ENCODE results near the gene SYMPK.
A peak's percentile ranks its signal among the peaks of the same experiment; 100 is the strongest.

Gene SYMPK

DNA sequence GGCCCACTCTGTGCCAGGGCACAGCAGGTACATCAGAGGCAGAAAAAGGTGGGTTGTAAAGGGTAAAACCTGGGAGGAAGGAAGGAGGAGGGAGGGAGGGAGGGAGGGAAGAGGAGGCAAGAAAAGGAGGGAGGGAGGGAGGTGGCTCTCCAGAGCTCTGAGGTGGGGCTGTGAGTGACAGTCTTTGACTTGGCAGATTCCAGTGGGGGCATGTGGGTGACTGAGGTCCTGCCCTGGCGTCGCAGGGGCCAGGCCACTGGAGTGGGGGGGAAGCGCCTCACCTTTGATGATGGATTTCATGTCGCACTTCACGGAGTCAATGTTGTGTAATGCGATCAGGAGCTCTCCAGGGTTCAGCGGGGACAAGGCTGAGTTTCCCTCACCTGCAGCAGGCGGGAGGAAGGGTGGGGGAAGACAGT lies 41.8 kb downstream of the SYMPK start:
- no peak overlapping the region for H3K27ac ChIP-seq
- no peaks in the 10 kb centered on the region for H3K9me3 ChIP-seq (ENCODE audit: low read depth, low read length)
- H3K4me3 ChIP-seq: no peak overlapping the region
- H3K9ac ChIP-seq (ENCODE audit: insufficient read length): no peak overlapping the region
- no peak for TF ChIP-seq FOXP2 (optimal IDR thresholded peaks at IDR 0.05; ENCODE audit: control extremely low read depth, extremely low read length, insufficient read depth)
- no peak for TF ChIP-seq EZH2 (IDR thresholded peaks at IDR 0.05)
- no peak for TF ChIP-seq POLR2AphosphoS5 (IDR thresholded peaks at IDR 0.05; ENCODE audit: borderline replicate concordance, low read depth, low read length)
- H3K36me3 ChIP-seq (ENCODE audit: insufficient read depth, low read length): peaks cover 15% of the 10 kb centered on the region; the same call in 1 of the 2 replicates
- DNase-seq (ENCODE audit: low read depth, low spot score): no peak

DNA sequence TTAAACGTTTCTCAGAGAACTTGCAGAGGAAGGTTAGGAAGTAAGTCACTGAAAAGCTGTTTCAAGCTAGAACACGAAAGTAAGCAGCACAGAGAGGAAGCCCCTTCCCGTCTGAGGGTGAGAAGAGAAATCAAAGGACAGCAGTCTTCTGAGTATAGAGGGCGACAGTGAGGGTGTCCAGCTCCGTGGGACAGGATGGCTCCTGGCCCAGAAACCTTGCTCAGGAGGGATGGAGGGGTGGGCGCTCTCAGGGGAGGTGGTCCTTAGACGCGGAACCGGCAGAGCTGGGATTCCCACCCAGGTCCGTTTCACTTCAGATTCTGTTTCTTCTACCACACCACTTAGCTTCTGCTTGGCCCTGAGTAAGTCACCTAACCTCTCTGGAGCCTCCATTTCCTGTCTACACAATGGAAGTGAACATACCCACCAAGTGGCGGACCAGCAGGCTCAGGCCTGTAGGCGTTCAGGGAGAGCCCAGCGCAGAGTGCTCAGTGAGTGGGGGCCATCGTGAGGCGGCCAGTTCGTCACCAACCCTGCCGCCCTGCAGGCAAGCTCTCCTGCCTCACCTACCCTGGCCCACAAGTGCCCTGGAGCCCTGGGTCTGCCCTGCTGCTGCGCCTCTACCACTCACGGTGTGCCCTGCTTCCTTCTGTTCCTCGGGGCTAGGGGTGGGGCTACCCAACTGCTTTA lies 42.4 kb downstream of the SYMPK start:
- Histone ChIP-seq H3K4me3 (no peak overlapping the region), H3K27ac (peak overlapping the region; percentile 42; the same call in 1 of the 2 replicates), H3K9me3 (ENCODE audit: low read depth, low read length) (no peaks in the 10 kb centered on the region), H3K9ac (ENCODE audit: insufficient read length) (no peak overlapping the region), H3K36me3 (ENCODE audit: insufficient read depth, low read length) (peaks cover 10% of the 10 kb centered on the region; the same call in 1 of the 2 replicates)
- TF ChIP-seq FOXP2 (optimal IDR thresholded peaks at IDR 0.05; ENCODE audit: control extremely low read depth, extremely low read length, insufficient read depth) (no peak), POLR2AphosphoS5 (IDR thresholded peaks at IDR 0.05; ENCODE audit: borderline replicate concordance, low read depth, low read length) (no peak), EZH2 (IDR thresholded peaks at IDR 0.05) (no peak)
- DNase-seq (ENCODE audit: low read depth, low spot score): no peak

- TF ChIP-seq POLR2AphosphoS5 (IDR thresholded peaks at IDR 0.05; ENCODE audit: borderline replicate concordance, low read depth, low read length) (no peak; the same call in 1 of the 2 replicates), FOXP2 (optimal IDR thresholded peaks at IDR 0.05; ENCODE audit: control extremely low read depth, extremely low read length, insufficient read depth) (no peak), EZH2 (IDR thresholded peaks at IDR 0.05) (no peak)
- Histone ChIP-seq H3K36me3 (ENCODE audit: insufficient read depth, low read length) (peaks cover 3% of the 10 kb centered on the region; the same call in 1 of the 2 replicates), H3K27ac (no peak overlapping the region)
These were observed 43.2 kb downstream of the SYMPK start for GRCh38 chr19:45819769-45820168.

GRCh38 chr19:45817725-45818301 lies 45.1 kb downstream of the SYMPK start:
- no peak for DNase-seq (ENCODE audit: low read depth, low spot score)
- TF ChIP-seq FOXP2 (optimal IDR thresholded peaks at IDR 0.05; ENCODE audit: control extremely low read depth, extremely low read length, insufficient read depth): no peak
- TF ChIP-seq POLR2AphosphoS5 (IDR thresholded peaks at IDR 0.05; ENCODE audit: borderline replicate concordance, low read depth, low read length): no peak; the same call in 1 of the 2 replicates
- no peak for TF ChIP-seq EZH2 (IDR thresholded peaks at IDR 0.05)
- Histone ChIP-seq H3K4me3 (no peak overlapping the region), H3K9me3 (ENCODE audit: low read depth, low read length) (no peaks in the 10 kb centered on the region), H3K27ac (no peak overlapping the region), H3K36me3 (ENCODE audit: insufficient read depth, low read length) (no peaks in the 10 kb centered on the region; the same call in 1 of the 2 replicates), H3K9ac (ENCODE audit: insufficient read length) (no peak overlapping the region)

More at GRCh38 chr19:45819769-45820168, 43.2 kb downstream of the SYMPK start:
- no peak overlapping the region for H3K9ac ChIP-seq (ENCODE audit: insufficient read length)
- no peak overlapping the region for H3K4me3 ChIP-seq
- no peaks in the 10 kb centered on the region for H3K9me3 ChIP-seq (ENCODE audit: low read depth, low read length)
- DNase-seq (ENCODE audit: low read depth, low spot score): no peak

- H3K4me3 ChIP-seq: no peak overlapping the region
- H3K9me3 ChIP-seq (ENCODE audit: low read depth, low read length): no peaks in the 10 kb centered on the region
These were observed 45.8 kb downstream of the SYMPK start for GRCh38 chr19:45817010-45817724.

DNA sequence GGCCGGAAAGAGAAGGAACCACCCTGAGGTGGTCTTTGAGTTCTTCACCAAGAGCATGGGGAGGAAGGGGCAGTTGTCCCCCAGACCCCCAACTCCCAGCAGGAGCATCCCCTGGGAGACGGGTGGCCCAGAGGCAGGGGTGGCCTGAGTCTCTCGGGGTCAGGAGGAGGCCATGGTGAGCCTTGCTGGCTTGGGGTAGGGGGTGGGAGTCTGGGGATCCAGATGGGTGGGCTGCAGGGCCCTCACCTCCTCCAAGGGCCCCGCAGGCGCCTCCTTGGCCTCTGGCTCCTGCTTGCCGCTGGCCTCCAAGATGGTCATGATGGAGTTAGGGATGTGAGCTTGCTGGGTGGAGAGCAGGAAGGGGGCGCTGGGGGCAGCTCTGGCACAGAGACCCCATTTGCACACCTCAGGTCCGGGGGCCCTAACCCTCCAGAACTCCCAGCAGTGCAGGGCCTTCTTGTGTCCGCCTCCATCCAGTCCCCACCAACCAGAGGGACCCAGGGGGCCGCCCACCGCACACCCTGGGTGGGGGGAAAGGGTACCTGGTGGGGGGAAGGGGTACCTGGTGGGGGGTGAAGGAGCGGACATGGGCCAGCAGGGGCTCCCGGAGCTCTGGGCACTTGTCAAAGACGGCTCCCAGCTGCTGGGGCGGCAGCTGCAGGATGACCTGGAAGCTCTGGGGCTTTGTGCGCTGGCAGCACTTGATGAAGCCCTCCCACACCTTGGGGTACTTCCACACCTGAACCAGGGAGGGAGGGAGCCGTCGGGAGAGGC lies 46.5 kb downstream of the SYMPK start:
- DNase-seq (ENCODE audit: low read depth, low spot score): no peak
- Histone ChIP-seq H3K9ac (ENCODE audit: insufficient read length) (no peak overlapping the region), H3K36me3 (ENCODE audit: insufficient read depth, low read length) (no peaks in the 10 kb centered on the region; the same call in 1 of the 2 replicates), H3K9me3 (ENCODE audit: low read depth, low read length) (no peaks in the 10 kb centered on the region), H3K27ac (no peak overlapping the region), H3K4me3 (no peak overlapping the region)
- no peak for TF ChIP-seq FOXP2 (optimal IDR thresholded peaks at IDR 0.05; ENCODE audit: control extremely low read depth, extremely low read length, insufficient read depth)
- no peak; the same call in 1 of the 2 replicates for TF ChIP-seq POLR2AphosphoS5 (IDR thresholded peaks at IDR 0.05; ENCODE audit: borderline replicate concordance, low read depth, low read length)
- no peak for TF ChIP-seq EZH2 (IDR thresholded peaks at IDR 0.05)

More at GRCh38 chr19:45817010-45817724, 45.8 kb downstream of the SYMPK start:
- Histone ChIP-seq H3K36me3 (ENCODE audit: insufficient read depth, low read length) (no peaks in the 10 kb centered on the region; the same call in 1 of the 2 replicates), H3K27ac (no peak overlapping the region), H3K9ac (ENCODE audit: insufficient read length) (no peak overlapping the region)
- TF ChIP-seq EZH2 (IDR thresholded peaks at IDR 0.05) (no peak), POLR2AphosphoS5 (IDR thresholded peaks at IDR 0.05; ENCODE audit: borderline replicate concordance, low read depth, low read length) (peak; percentile 36; the same call in 1 of the 2 replicates)
- peak; percentile 68 for DNase-seq (ENCODE audit: low read depth, low spot score)

DNA sequence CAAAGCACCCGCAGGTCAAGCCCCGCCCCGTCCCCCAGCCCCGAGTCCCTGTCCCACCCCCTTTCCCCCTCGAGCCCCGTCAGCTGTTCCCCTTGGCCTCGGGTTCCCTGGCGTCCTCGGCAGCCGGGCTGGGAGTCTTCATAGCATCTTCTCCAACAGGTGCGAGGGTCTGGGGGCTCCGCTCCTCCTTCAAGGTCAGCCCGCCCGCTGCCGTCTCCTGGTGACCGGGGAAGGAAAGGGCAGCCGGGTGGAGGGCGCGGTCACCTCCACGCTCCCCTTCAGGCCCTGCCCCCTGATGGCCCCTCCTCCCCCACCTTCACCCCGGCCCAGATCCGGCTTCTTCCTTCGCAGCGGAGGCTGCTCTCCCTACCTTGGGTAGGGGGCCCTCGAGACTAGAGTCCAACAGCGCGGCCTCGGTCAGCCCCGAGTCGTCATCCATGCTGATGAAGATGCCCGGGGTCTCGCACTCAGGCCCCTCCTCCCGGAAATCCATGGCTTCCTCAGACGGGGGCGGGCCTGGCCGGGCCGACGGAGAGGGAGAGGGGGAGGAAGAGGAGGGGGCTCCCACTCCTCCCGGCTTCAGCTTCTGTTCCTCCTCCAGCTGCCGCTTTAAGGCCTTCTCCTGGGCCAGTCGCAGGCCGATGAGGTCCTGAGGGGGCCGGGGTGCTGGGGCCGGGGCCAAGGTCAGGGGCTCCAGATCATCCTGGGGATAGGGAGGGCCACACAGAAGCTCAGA lies 47.3 kb downstream of the SYMPK start:
- Histone ChIP-seq H3K4me3 (no peak overlapping the region), H3K9ac (ENCODE audit: insufficient read length) (no peak overlapping the region), H3K9me3 (ENCODE audit: low read depth, low read length) (no peaks in the 10 kb centered on the region), H3K36me3 (ENCODE audit: insufficient read depth, low read length) (no peaks in the 10 kb centered on the region), H3K27ac (no peak overlapping the region)
- DNase-seq (ENCODE audit: low read depth, low spot score): no peak
- no peak for TF ChIP-seq FOXP2 (optimal IDR thresholded peaks at IDR 0.05; ENCODE audit: control extremely low read depth, extremely low read length, insufficient read depth)
- TF ChIP-seq POLR2AphosphoS5 (IDR thresholded peaks at IDR 0.05; ENCODE audit: borderline replicate concordance, low read depth, low read length): no peak; the same call in 1 of the 2 replicates
- TF ChIP-seq EZH2 (IDR thresholded peaks at IDR 0.05): no peak

Data from SK-N-MC (cell line).